GM12878 (cell line): ENCODE measurements around the gene RASGRF1.

Source experiments
- EZH2 ChIP-seq: IDR thresholded peaks from 2 replicates; pipeline ENCODE4 v1.6.1; 2012; ENCODE audit warnings: low read depth, mild to moderate bottlenecking, control low read depth, inconsistent platforms, low read length, borderline replicate concordance; ENCODE audit not compliant: control insufficient read depth
- HDAC6 ChIP-seq: fragments of 200-600 bp; sonication (generic); IDR thresholded peaks from one replicate; pipeline ENCODE4 v1.8.0; 2017; ENCODE audit warnings: antibody characterized with exemption; ENCODE audit not compliant: unreplicated experiment
- RAD21 ChIP-seq: IDR thresholded peaks from 2 replicates; pipeline ENCODE4 v1.6.1; 2011; ENCODE audit warnings: mild to moderate bottlenecking, low read depth, low read length, moderate library complexity; ENCODE audit not compliant: insufficient read depth
- RFX5 ChIP-seq: IDR thresholded peaks from 2 replicates; pipeline ENCODE4 v1.6.1; 2011; ENCODE audit warnings: low read depth, low read length, improper control_type of control experiment
- TCF3 ChIP-seq: IDR thresholded peaks from 2 replicates; pipeline ENCODE4 v1.6.1; 2012; ENCODE audit warnings: low read depth, mild to moderate bottlenecking, low read length, borderline replicate concordance; ENCODE audit not compliant: insufficient read depth
- WRNIP1 ChIP-seq: IDR thresholded peaks from 2 replicates; pipeline ENCODE4 v1.6.1; 2011; ENCODE audit warnings: low read depth, low read length, improper control_type of control experiment, borderline replicate concordance
- TF ChIP-seq, protein P1 (sequence below): IDR thresholded peaks from 2 replicates; pipeline ENCODE4 v1.6.1; 2012; ENCODE audit warnings: low read depth, low read length, improper control_type of control experiment
- TF ChIP-seq, protein P2 (sequence below): IDR thresholded peaks from 2 replicates; pipeline ENCODE4 v1.6.1; 2012; ENCODE audit warnings: low read depth, low read length, improper control_type of control experiment
- TF ChIP-seq, protein P3 (sequence below), 3 experiments: IDR thresholded peaks in 2 of 3; conservative IDR thresholded peaks in 1 of 3; 2 replicates each; pipeline ENCODE4 v1.5.1; 2011; ENCODE audit warnings: low read depth in 3 of 3, low read length in 3 of 3, mild to moderate bottlenecking in 3 of 3, control low read depth in 2 of 3, moderate library complexity in 2 of 3, inconsistent platforms in 1 of 3, mixed read lengths in 1 of 3; ENCODE audit not compliant: control insufficient read depth in 2 of 3, insufficient read depth in 1 of 3; ENCODE audit errors: extremely low read depth in 1 of 3

DNA sequence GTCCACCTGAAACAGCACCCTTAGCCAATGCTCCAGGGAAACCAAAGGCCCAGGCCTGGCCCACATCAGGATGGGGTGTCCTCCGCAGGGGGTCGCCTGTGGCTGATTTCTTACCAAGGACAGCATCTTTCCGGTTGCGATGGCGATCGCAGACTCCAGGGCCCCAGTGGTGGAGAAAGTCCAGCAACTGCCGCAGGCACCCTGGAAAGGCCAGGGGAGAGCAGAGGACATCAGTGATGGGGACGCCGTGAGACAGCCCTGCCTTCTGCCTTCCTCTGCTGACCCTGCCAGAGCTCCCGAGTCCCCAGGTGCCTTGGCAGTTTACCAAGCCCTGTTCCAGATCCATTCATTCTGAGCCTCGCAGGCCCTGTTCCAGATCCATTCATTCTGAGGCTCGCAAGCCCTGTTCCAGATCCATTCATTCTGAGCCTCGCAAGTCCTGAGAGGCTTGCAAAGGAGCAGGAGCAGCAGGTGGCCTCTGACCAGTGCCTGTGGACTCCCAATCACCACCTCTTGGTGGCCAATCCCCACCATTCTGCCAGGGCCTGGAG, 158.2 kb downstream of the RASGRF1 start:
- TF ChIP-seq, protein P1, sequence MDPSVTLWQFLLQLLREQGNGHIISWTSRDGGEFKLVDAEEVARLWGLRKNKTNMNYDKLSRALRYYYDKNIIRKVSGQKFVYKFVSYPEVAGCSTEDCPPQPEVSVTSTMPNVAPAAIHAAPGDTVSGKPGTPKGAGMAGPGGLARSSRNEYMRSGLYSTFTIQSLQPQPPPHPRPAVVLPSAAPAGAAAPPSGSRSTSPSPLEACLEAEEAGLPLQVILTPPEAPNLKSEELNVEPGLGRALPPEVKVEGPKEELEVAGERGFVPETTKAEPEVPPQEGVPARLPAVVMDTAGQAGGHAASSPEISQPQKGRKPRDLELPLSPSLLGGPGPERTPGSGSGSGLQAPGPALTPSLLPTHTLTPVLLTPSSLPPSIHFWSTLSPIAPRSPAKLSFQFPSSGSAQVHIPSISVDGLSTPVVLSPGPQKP = no peak
- no peak for TF ChIP-seq RAD21
- TF ChIP-seq TCF3 = no peak
- no peak for TF ChIP-seq HDAC6
- TF ChIP-seq EZH2 = no peak
- no peak for TF ChIP-seq WRNIP1
- TF ChIP-seq, protein P2, sequence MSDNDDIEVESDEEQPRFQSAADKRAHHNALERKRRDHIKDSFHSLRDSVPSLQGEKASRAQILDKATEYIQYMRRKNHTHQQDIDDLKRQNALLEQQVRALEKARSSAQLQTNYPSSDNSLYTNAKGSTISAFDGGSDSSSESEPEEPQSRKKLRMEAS = no peak
- TF ChIP-seq, protein P3, sequence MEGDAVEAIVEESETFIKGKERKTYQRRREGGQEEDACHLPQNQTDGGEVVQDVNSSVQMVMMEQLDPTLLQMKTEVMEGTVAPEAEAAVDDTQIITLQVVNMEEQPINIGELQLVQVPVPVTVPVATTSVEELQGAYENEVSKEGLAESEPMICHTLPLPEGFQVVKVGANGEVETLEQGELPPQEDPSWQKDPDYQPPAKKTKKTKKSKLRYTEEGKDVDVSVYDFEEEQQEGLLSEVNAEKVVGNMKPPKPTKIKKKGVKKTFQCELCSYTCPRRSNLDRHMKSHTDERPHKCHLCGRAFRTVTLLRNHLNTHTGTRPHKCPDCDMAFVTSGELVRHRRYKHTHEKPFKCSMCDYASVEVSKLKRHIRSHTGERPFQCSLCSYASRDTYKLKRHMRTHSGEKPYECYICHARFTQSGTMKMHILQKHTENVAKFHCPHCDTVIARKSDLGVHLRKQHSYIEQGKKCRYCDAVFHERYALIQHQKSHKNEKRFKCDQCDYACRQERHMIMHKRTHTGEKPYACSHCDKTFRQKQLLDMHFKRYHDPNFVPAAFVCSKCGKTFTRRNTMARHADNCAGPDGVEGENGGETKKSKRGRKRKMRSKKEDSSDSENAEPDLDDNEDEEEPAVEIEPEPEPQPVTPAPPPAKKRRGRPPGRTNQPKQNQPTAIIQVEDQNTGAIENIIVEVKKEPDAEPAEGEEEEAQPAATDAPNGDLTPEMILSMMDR (IDR thresholded peaks at IDR 0.05 in 2 of 3, conservative IDR thresholded peaks at IDR 0.05 in 1 of 3; ENCODE audit: control insufficient read depth in 2 of 3, extremely low read depth in 1 of 3, insufficient read depth in 1 of 3, low read depth in 3 of 3, low read length in 3 of 3) = no peak
- no peak for TF ChIP-seq RFX5
